ENCODE measurements around the gene SERTAD4. TPM values are rescaled to one million over a fixed set of nuclear protein-coding genes. Genes with fewer than 3 reads are reported as not detected.

Gene SERTAD4
- total and polyA plus RNA-seq, 2 of the 8 experiments (the other 6 are each of a cell fraction or from before 2014, with no cell fraction given): 0.54 to 3.2 TPM

- TF ChIP-seq NANOG (IDR thresholded peaks at IDR 0.05; ENCODE audit: insufficient read depth, low read depth, low read length, poor library complexity, severe bottlenecking) (no peak), EZH2 (IDR thresholded peaks at IDR 0.05; ENCODE audit: low read depth, low read length, severe bottlenecking) (no peak), HDAC6 (IDR thresholded peaks at IDR 0.05; ENCODE audit: low read depth, low read length) (no peak), MAFK (IDR thresholded peaks at IDR 0.05; ENCODE audit: low read depth, low read length) (no peak), BACH1 (IDR thresholded peaks at IDR 0.05; ENCODE audit: low read length) (no peak), NRF1 (IDR thresholded peaks at IDR 0.05; ENCODE audit: low read depth, low read length) (no peak), EGR1 (IDR thresholded peaks at IDR 0.05; ENCODE audit: borderline replicate concordance, low read depth, low read length) (no peak), HDAC2 (IDR thresholded peaks at IDR 0.05; ENCODE audit: borderline replicate concordance in 1 of 2, low read depth in 2 of 2, low read length in 2 of 2) (no peak), TCF12 (IDR thresholded peaks at IDR 0.05; ENCODE audit: low read depth, low read length) (no peak), RXRA (IDR thresholded peaks at IDR 0.05; ENCODE audit: insufficient read depth, low read depth, low read length) (no peak), BCL11A (IDR thresholded peaks at IDR 0.05; ENCODE audit: low read depth in 2 of 2, low read length in 2 of 2) (no peak), CBX8 (IDR thresholded peaks at IDR 0.05; ENCODE audit: borderline replicate concordance, low read depth, low read length) (no peak), TEAD4 (IDR thresholded peaks at IDR 0.05; ENCODE audit: low read depth, low read length) (no peak), SIX5 (IDR thresholded peaks at IDR 0.05; ENCODE audit: low read depth, low read length) (no peak), CTBP2 (IDR thresholded peaks at IDR 0.05; ENCODE audit: borderline replicate concordance, insufficient read depth, insufficient read length, low read length) (no peak), RBBP5 (IDR thresholded peaks at IDR 0.05; ENCODE audit: borderline replicate concordance, low read depth, low read length) (0 out of 2 replicates have a peak, but pooled peaks have one; percentile 34), MAX (IDR thresholded peaks at IDR 0.05) (peak; percentile 20; the same call in 1 of the 2 replicates), RFX5 (IDR thresholded peaks at IDR 0.05; ENCODE audit: borderline replicate concordance, low read depth, low read length) (no peak)
These were observed 20.0 kb downstream of the SERTAD4 start (continued) for GRCh38 chr1:210252621-210253051.

Data from H1 (cell line).